Stomach (tissue), 4 donors: Measurements from ENCODE around the gene MCC.

ENCODE experiments used
- CTCF ChIP-seq, 7 experiments: fragments of 450-650 bp in 4 of 7; fragments of 200-600 bp in 3 of 7; sonication (generic) in 3 of 7; IDR thresholded peaks; one replicate each; pipeline ENCODE4 v1.5.1; 2016 to 2019; ENCODE audit warnings: antibody characterized with exemption in 7 of 7, control low read depth in 2 of 7, mild to moderate bottlenecking in 1 of 7
- POLR2A ChIP-seq, 4 donors: fragments of 450-650 bp; IDR thresholded peaks; one replicate each; pipeline ENCODE4 v1.6.1; 2016; ENCODE audit warnings: antibody characterized with exemption in 4 of 4, control low read depth in 2 of 4, mild to moderate bottlenecking in 1 of 4, moderate library complexity in 1 of 4
- POLR2AphosphoS5 ChIP-seq, 3 donors: sonication (generic); formaldehyde crosslinking; IDR thresholded peaks; one replicate each; pipeline ENCODE4 v1.6.1; 2016; ENCODE audit warnings: antibody characterized with exemption in 3 of 3

- TF ChIP-seq CTCF (IDR thresholded peaks at IDR 0.05) (no peak), POLR2A (IDR thresholded peaks at IDR 0.05) (no peak), POLR2AphosphoS5 (IDR thresholded peaks at IDR 0.05) (no peak)
Measured at GRCh38 chr5:113219695-113220094, 268.6 kb downstream of the MCC start.
